HG02885 (cell line): Measurements from ENCODE around the gene GUCA1C.

Experiments used
- ATAC-seq: cut with Tn5 transposase; IDR thresholded peaks from one replicate; pipeline ENCODE4 v1.9.1; 2021; ENCODE audit warnings: mild to moderate bottlenecking; ENCODE audit not compliant: unreplicated experiment, poor library complexity

GUCA1C gene

DNA sequence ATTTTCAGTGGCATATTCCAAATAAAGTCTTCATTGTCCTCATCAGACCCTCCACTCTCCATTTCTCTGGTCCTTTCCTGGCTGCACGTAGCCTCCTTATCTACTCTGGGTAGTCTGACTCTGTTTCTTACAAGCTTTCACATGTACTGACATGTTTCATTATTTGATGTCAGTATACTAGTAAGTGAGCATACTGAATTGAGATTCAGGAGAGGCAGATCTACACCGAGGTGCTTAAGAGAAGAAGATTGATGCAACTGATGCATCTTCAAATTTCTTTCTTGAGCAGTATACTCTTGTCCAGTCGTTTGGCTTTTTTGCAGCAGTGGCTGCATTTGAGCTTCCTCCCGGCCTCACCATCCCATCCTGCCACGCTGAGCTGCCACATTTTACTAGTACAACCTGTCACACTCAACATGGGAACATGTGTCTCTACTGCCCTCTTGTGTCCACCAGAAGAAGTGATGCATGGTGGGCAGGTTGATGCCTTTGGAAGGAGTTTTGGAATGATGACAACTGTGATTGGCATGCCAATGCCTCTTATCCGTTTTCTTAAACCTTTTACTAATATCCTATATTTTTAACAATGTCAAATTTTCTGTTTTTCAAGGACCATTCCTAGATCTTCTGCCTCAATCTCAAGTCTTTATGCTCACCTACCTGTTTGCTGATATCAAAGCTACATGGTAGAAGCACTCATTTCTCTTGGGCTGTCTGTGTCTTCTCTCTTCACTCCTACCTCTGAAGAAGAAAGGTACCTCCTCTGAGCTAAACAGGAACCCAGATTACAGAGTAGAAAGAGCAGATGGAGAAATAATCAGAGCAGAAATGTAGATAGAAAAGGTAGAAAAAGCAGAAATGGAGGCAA, 38.7 kb downstream of the GUCA1C start:
- ATAC-seq = peak; percentile 96

DNA sequence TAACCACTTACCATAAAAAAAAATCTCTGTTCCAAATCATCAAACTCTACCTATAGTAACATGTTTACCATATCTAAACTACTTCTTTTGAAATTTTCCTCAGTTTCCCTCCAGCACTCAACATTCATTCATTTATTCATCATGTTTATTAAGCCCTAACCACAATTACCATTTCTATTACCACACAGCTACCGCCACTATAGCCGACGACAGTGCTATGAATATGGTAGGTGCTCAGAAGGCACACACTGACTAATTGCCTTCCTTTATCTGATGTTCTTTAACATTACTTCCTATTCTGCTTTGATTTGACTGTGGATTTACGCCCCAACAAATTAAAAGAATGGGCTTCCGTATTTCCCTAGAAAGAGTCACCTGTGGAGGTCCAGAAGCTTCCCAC, 43.9 kb downstream of the GUCA1C start:
- no peak for ATAC-seq

DNA sequence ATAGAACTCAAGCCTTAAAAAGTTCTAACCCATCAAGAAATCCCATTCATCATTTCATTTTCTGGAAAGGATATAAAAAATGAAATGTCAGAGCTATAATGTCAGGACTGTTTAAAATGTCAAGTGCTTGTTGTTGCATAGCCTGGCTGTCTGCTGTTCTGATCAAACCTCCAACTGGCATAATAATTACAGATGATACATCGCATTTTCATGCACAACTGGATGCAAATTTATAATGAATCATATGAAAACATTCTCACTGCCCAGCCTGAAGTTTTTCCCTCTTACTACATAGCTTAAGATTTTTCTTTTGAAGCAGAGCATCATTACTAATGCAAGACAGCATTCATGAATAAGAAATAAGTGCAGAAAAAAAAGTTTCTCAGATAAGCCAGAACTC, 46.5 kb downstream of the GUCA1C start:
- ATAC-seq = no peak

DNA sequence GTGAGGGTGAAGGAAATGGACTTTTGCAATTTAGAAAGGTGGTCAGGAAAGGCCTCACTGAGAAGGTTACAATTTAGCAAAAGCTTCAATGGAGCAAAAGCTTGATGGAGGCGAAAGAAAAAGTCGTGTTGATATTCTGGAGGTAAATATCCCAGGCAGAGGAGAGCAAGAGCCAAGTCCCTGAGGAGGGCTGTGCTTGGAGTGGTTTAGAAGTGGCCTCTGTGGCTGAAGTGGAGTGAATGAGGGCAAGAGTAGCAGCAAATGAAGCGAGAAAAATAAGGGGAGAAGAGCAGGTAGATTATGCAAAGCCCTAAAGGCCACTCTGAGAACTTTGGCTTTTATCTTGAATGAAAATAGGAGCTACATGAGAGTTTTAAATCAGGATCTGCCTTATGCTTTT, 54.1 kb downstream of the GUCA1C start:
- no peak for ATAC-seq

DNA sequence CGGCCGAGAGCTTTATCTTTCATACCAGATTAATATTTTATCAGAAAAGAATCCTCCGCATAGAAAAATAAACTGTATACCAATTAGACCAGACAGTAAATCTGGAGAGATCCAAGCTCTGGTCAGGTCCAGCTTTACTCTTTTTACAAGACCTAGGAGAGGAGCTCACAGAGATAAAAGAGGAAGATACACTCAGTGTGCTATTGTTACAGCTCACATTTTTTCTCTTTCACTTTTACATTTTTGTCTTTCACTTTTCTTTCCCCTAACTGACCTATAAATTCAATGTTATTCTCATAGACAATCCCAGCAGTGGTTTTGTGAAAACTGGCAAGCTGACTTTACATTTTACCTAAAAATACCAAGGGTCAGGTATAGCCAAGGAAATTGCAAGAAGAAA, 55.8 kb downstream of the GUCA1C start:
- ATAC-seq = no peak

DNA sequence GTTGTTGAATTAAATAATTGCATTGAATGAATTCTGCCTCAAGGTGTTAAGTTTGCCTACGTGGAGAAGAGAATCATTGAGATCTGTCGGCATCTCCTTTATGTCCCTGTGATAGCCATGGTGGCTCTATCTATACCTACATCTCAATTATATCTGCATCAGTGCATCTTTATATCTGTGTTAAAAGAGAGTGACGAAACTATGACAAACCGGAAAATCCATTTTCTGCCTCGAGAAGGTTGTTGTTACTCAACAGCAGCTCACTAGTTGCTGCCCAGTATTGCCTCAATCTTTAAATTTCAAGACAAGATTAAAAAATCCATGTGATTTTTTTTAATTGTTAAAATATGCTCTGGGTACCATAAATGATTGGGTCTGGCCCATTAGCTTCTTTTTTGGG, 58.7 kb downstream of the GUCA1C start:
- no peak for ATAC-seq

DNA sequence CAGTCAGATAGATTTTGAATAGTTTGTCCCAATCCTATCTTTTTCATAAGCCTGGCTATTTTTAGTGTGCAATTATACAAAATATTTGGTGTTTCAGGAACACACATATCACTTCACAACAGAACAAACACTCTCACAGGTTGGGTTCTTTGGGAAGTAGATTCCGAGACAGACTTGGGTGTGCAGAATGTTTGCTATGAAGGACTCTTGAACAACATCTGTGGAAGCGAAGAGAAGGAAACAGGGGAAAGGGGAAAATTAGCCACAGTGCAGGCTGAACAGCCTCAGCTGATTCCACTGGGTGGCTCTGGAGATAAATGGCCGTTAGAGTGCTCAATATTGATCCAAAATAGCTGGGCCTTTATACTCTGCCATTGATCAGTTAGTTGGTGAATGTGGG, 61.8 kb downstream of the GUCA1C start:
- no peak for ATAC-seq

DNA sequence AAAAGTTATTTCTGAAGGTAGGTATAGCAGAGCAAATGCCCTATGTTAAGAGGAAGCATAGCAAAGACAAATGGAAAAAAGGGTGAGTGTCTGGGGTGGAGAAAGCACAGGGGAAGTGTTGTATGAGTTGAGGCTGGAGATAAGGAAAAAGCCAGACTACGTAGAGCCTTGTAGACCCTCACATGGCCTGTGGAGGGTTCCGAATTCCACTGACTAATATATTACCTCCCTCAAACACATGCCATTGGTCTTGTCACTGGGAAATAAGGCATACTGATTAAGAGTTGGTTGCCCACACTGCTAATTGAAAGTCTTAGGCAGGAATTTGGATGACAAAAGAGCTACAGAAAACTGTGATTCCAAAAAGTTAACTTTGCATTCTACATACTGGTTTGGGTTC, 65.9 kb downstream of the GUCA1C start:
- no peak for ATAC-seq

DNA sequence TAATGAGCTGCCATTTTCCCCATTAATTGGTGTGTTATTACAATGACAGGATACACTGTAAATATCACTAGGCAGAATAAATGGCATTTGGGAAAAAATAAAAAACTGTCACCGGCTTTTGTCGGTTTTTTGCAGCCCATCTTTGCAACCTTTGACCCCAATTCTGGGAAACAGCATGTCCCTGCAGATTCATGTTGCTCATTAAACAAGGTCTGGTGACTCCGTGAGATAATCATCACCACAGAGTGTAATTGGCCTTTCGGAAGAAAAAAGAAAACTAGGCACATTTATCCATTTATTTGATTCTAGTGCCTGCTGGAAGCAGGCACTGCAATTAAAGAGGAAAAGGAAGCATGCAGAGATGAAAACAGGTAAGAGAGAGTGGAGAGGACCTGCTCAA, 66.6 kb downstream of the GUCA1C start:
- no peak for ATAC-seq

DNA sequence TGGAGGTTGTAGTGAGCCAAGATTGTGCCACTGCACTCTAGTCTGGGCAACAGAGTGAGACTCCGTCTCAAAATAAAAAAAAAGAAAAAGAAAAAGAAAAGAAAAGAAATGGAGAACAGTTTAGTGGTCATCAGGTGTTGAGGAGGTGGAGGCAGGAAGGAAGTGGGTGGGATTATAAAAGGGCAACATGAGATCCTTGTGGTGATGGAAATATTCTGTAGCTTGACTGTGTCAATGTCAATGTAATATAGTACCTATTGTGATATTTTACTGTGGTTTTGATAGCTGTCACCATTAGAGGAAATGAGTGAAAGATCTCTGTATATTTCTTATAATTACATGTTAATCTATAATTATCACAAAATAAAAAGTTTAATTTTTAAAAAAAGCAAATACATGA, 70.3 kb downstream of the GUCA1C start:
- ATAC-seq = no peak

DNA sequence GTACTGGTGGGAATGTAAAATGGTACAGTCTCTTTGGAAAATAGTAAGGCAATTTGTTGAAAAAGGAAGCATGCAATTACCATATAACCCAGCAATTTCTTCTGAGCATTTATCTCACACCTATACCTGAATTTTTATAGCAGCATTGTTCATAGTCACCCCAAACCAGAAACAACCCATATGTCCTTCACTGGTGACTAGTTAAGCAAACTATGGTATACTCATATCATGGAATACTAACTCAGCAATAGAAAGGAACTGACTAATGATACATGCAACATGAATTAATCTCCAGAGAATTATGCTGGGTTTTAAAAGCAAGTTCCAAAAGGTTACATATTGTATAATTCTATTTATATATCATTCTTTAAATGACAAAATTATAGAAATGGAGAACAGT, 70.9 kb downstream of the GUCA1C start:
- ATAC-seq = no peak

DNA sequence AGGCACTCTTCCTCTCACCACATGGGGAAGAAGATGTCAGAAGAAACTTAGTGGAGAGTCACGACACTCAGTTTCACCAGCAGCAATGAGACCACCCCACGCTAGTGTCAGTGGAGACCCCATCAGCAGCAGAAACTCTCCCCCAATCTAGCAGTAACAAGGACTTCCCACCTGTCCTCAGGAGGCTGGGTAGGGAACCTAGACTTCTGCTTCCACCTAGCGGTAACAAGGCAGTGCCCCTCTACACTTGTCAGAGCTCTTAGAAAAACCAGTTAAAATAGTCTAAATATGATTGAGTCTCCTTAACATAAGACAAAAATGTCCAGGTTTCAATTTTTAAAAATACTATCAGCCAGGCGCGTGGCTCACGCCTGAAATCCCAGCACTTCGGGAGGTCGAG, 73.8 kb downstream of the GUCA1C start:
- ATAC-seq = no peak

DNA sequence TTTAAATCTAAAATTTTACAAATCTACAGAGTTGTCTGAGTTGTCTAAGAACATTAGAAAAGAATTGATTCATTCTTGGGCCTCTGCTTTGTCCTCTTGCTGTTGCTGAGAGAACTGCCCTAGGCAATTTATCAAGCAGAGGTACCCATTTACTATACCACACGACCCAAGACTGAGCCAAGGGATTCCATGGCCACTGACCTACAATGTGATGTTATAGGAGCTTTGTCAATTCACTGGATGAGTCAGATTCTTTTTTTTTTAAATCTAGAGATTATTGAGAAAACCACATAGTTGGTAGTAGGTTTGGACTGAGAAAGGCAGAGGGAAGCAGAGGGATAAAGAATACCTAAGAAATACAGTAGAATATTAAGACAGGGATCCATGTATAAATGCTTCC, 75.8 kb downstream of the GUCA1C start:
- ATAC-seq = no peak

DNA sequence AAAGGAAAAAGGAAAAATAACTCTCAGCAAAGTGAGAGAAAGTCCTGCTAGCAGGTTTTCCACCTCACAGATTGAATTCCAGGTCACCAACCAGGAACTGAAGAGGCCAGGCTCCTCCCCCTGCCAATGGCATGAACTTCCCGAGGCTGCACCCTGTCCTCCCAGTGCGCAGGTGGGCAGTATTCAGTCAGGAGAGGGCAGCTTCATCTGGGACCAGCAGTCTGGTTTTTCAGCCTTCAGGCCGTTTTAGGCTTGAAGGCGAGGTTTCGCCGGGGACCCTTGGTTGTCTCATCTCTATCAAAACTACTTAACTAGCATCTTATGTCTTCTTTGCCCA, 89.9 kb downstream of the GUCA1C start:
- no peak for ATAC-seq

DNA sequence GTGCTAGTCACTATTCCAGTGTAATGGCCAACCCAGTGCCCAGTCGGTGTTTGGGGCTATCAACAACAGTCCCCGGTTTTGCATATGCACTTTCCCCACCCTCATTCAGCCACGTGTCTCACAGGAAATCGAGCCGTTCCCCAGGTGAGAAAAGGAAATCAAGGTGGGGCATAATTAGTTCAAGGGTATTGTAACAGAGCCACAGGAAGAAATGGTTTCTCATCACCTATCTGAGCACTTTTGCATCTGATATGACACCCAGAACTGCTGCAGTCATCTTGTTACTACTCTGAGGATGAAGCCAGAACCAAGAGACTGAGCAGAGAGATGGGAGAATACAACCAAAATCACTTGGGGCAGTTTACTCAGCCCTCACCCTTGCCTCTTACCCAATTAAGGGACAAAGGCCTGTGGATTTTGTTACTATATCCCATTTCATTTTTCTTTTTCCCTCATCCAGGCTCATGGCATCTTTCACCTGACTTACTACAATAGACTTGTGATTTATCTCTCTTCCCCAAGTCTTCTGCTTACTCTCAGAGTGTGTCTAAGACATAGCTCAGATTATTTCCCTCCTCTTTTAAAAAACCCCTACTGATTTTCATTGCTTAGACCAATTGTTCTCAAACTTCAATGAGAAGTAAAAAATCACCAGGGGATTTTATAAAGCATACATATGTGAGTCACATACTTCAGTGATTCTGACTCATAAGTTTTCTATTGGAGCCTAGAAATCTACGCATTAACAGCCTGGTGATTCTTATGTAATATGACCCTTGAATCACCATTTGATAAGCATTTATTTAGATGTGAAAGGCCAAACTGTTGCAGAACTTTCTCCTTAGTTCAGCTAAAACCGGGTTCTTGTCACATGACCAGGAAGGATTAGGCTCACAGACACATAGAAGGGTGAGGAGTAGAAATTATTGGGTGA, 90.5 kb downstream of the GUCA1C start:
- ATAC-seq = peak; percentile 90

DNA sequence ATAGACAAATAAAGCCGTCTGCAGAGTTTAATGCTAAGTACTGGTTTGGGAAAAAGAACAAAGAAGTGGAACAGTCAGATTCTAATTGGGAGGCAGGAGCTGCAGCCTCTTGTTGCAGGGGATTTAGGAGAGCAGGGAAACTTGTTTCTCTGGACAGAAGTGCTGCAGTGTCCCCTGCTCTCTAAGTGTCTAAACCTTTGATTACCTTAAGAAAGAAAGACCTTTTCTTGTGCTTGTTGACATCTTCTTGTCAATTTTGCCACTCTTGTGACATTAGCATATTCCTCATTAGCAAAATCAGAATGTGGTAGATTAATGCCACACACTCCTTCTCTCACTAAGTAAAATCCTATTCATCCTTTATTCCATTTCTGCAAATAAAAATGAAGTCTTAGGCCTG, 92.3 kb downstream of the GUCA1C start:
- ATAC-seq = no peak
